Liver (tissue), 9 donors: ENCODE results near the gene PEX14. TPM values are rescaled to one million over a fixed set of nuclear protein-coding genes. Genes with fewer than 3 reads are reported as not detected.

Experiments used
- DNase-seq: peaks from one replicate; pipeline ENCODE4 v3.0.0-alpha.2; 2017; ENCODE audit warnings: low spot score
- H3K27ac ChIP-seq, 2 donors: one replicate each; pipeline ENCODE4 v1.7.0; 2013; ENCODE audit warnings: inconsistent platforms in 2 of 2, low read length in 2 of 2, control low read depth in 1 of 2, low read depth in 1 of 2, mild to moderate bottlenecking in 1 of 2
- H3K27me3 ChIP-seq, 4 donors: one replicate each; pipeline versions ENCODE4 v1.6.1 to v1.7.0; 2013; ENCODE audit warnings: low read length in 3 of 4, inconsistent platforms in 1 of 4, mild to moderate bottlenecking in 1 of 4, moderate library complexity in 1 of 4; ENCODE audit not compliant: control insufficient read depth in 4 of 4, insufficient read depth in 4 of 4
- H3K36me3 ChIP-seq, 4 donors: one replicate each; pipeline versions ENCODE4 v1.6.1 to v1.7.0; 2013; ENCODE audit warnings: low read length in 3 of 4, mild to moderate bottlenecking in 3 of 4, low read depth in 1 of 4, moderate library complexity in 1 of 4; ENCODE audit not compliant: control insufficient read depth in 4 of 4, insufficient read depth in 3 of 4
- H3K4me1 ChIP-seq, 4 donors: one replicate each; pipeline versions ENCODE4 v1.6.1 to v1.7.0; 2013; ENCODE audit warnings: low read length in 3 of 4, mild to moderate bottlenecking in 3 of 4, moderate library complexity in 1 of 4; ENCODE audit not compliant: control insufficient read depth in 4 of 4, insufficient read depth in 4 of 4
- H3K4me3 ChIP-seq, 3 donors: one replicate each; pipeline versions ENCODE4 v1.6.1 to v1.7.0; 2013; ENCODE audit warnings: low read length in 3 of 3, control low read depth in 1 of 3, low read depth in 1 of 3, mild to moderate bottlenecking in 1 of 3
- H3K9ac ChIP-seq, 2 donors: one replicate each; pipeline ENCODE4 v1.7.0; 2013; ENCODE audit warnings: low read length in 2 of 2, mild to moderate bottlenecking in 2 of 2, moderate library complexity in 2 of 2, control low read depth in 1 of 2, low read depth in 1 of 2
- H3K9me3 ChIP-seq, 4 donors: one replicate each; pipeline versions ENCODE4 v1.6.1 to v1.7.0; 2013; ENCODE audit warnings: low read length in 3 of 4; ENCODE audit not compliant: control insufficient read depth in 4 of 4
- ATF3 ChIP-seq: IDR thresholded peaks from 2 replicates; pipeline ENCODE4 v1.6.1; 2016; ENCODE audit warnings: antibody characterized with exemption
- CTCF ChIP-seq: fragments of 150-350 bp; IDR thresholded peaks from 2 replicates; pipeline ENCODE4 v1.5.1; 2017; ENCODE audit warnings: improper control_type of control experiment, low read depth, low read length; ENCODE audit not compliant: missing input control
- EGR1 ChIP-seq, 2 donors: IDR thresholded peaks; 2 replicates each; pipeline ENCODE4 v1.6.1; 2016 to 2018; ENCODE audit warnings: antibody characterized with exemption in 2 of 2, low read depth in 2 of 2
- FOXA1 ChIP-seq: IDR thresholded peaks from 2 replicates; pipeline ENCODE4 v1.6.1; 2016; ENCODE audit warnings: antibody characterized with exemption
- FOXA2 ChIP-seq: IDR thresholded peaks from 2 replicates; pipeline ENCODE4 v1.6.1; 2016; ENCODE audit warnings: antibody characterized with exemption
- GABPA ChIP-seq, 2 donors: IDR thresholded peaks in 1 of 2; conservative IDR thresholded peaks in 1 of 2; 2 replicates each; pipeline ENCODE4 v1.6.1; 2016; ENCODE audit warnings: antibody characterized with exemption in 2 of 2, mild to moderate bottlenecking in 1 of 2, moderate library complexity in 1 of 2
- HNF4A ChIP-seq, 2 donors: conservative IDR thresholded peaks; 2 replicates each; pipeline ENCODE4 v1.6.1; 2016; ENCODE audit warnings: antibody characterized with exemption in 2 of 2, mild to moderate bottlenecking in 2 of 2
- HNF4G ChIP-seq: IDR thresholded peaks from 2 replicates; pipeline ENCODE4 v1.6.1; 2016; ENCODE audit warnings: antibody characterized with exemption
- JUND ChIP-seq, 2 donors: IDR thresholded peaks; 2 replicates each; pipeline ENCODE4 v1.6.1; 2016; ENCODE audit warnings: antibody characterized with exemption in 2 of 2
- MAX ChIP-seq: IDR thresholded peaks from 2 replicates; pipeline ENCODE4 v1.6.1; 2016; ENCODE audit warnings: antibody characterized with exemption
- NR2F2 ChIP-seq: IDR thresholded peaks from 2 replicates; pipeline ENCODE4 v1.6.1; 2016; ENCODE audit warnings: antibody characterized with exemption
- RAD21 ChIP-seq, 2 donors: IDR thresholded peaks; 2 replicates each; pipeline ENCODE4 v1.6.1; 2016; ENCODE audit warnings: antibody characterized with exemption in 2 of 2, mild to moderate bottlenecking in 2 of 2
- REST ChIP-seq: IDR thresholded peaks from 2 replicates; pipeline ENCODE4 v1.6.1; 2016; ENCODE audit warnings: antibody characterized with exemption, mild to moderate bottlenecking
- RXRA ChIP-seq, 2 donors: IDR thresholded peaks; 2 replicates each; pipeline ENCODE4 v1.6.1; 2017 to 2018; ENCODE audit warnings: antibody characterized with exemption in 2 of 2, mild to moderate bottlenecking in 1 of 2
- SP1 ChIP-seq: IDR thresholded peaks from 2 replicates; pipeline ENCODE4 v1.6.1; 2018; ENCODE audit warnings: antibody characterized with exemption, mild to moderate bottlenecking
- TAF1 ChIP-seq: conservative IDR thresholded peaks from 2 replicates; pipeline ENCODE4 v1.6.1; 2016; ENCODE audit warnings: antibody characterized with exemption, mild to moderate bottlenecking
- YY1 ChIP-seq: IDR thresholded peaks from 2 replicates; pipeline ENCODE4 v1.6.1; 2016; ENCODE audit warnings: antibody characterized with exemption, mild to moderate bottlenecking
- ZBTB33 ChIP-seq: IDR thresholded peaks from 2 replicates; pipeline ENCODE4 v1.6.1; 2016; ENCODE audit warnings: antibody characterized with exemption
- WGBS: extraction: QIAGEN DNeasy Blood & Tissue Kit; methylation state at CpG from one replicate; pipeline ENCODE4 v1.1.7; 2013; 5-methylcytosine and 5-hydroxymethylcytosine counted together
- polyA plus RNA-seq, 2 donors: library from polyadenylated mRNA; stranded (reverse) in 1 of 2; unstranded in 1 of 2; fragments of 200-250 nt in 1 of 2; fragments of >200 nt in 1 of 2; fragmentation: Nextera tagmentation in 1 of 2; extraction: Ambion mirVana in 1 of 2; gene quantifications; one replicate each; pipeline versions ENCODE4 v1.2.1 to v1.2.3, GENCODE V29; 2013 to 2015
- total RNA-seq, 2 donors: library from RNA; depleted of rRNA; stranded (reverse); fragments of >200 nt; gene quantifications; one replicate each; pipeline ENCODE4 v1.2.3, GENCODE V29; 2014
- donor health status: healthy.
- donor health status: healthy.
- donor health status: healthy.
- donor health status: healthy.
- donor health status: healthy.

PEX14 gene
- total and polyA plus RNA-seq, 4 donors, result 7.1 to 16.1 (median 11.7) TPM

GRCh38 chr1:10440305-10440704 lies 34.4 kb upstream of the PEX14 start:
- 93% methylated on average over 2 of the region's 2 CpGs for WGBS
- TF ChIP-seq HNF4A (conservative IDR thresholded peaks at IDR 0.05) (no peak), YY1 (no peak), FOXA2 (no peak), JUND (IDR thresholded peaks at IDR 0.05) (no peak), ZBTB33 (no peak), CTCF (no peak), GABPA (IDR thresholded peaks at IDR 0.05 in 1 of 2, conservative IDR thresholded peaks at IDR 0.05 in 1 of 2) (no peak), FOXA1 (no peak), MAX (no peak), SP1 (no peak), RXRA (IDR thresholded peaks at IDR 0.05) (no peak), EGR1 (IDR thresholded peaks at IDR 0.05; ENCODE audit: low read depth in 2 of 2) (no peak), REST (no peak), TAF1 (no peak), ATF3 (no peak), RAD21 (IDR thresholded peaks at IDR 0.05) (no peak), NR2F2 (no peak), HNF4G (no peak)
- Histone ChIP-seq H3K9ac (no peak overlapping the region), H3K4me1 (no peaks in the 10 kb centered on the region), H3K4me3 (no peak overlapping the region), H3K9me3 (no peaks in the 10 kb centered on the region), H3K27me3 (no peaks in the 10 kb centered on the region), H3K27ac (no peak overlapping the region), H3K36me3 (peaks cover 0 to 5% (median 1%) of the 10 kb centered on the region in 4 donors)
- no peak for DNase-seq

- TF ChIP-seq ATF3, result no peak
- Histone ChIP-seq H3K9me3 (no peaks in the 10 kb centered on the region), H3K36me3 (peaks cover 0 to 5% (median 1%) of the 10 kb centered on the region in 4 donors), H3K4me1 (no peaks in the 10 kb centered on the region), H3K27ac (no peak overlapping the region), H3K27me3 (no peaks in the 10 kb centered on the region), H3K9ac (no peak overlapping the region), H3K4me3 (no peak overlapping the region)
- DNase-seq, result no peak
- WGBS, result 97% methylated on average over 5 of the region's 5 CpGs
Measured at GRCh38 chr1:10440794-10441193, 34.0 kb upstream of the PEX14 start.
